GM12873 (cell line): ENCODE data around the gene MTX2.

Source experiments
- TF ChIP-seq, protein P1 (sequence below): IDR thresholded peaks from 2 replicates; pipeline ENCODE4 v1.5.1; 2012; ENCODE audit warnings: low read depth, mild to moderate bottlenecking, moderate library complexity, low read length, control low read depth; ENCODE audit not compliant: insufficient read depth; ENCODE audit errors: missing control alignments

The MTX2 gene

DNA sequence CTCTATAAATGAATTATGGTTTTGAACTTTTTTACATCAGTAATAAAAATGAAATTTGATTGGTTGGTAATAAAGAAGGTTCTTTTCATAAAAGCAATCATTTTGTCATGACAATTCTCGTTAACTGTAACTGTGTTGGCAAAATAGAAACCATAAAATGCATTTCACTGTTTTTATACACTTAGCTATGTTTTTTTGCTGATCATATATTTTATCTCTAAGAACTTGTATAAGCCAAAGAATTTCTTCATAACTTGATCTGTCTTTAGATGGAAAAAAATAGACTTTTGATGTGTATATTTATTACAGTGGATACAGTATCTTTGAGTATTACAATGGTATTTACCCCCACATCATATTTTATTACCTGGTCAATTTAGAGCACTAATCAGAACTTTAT lies 9.7 kb downstream of the MTX2 start:
- TF ChIP-seq, protein P1, sequence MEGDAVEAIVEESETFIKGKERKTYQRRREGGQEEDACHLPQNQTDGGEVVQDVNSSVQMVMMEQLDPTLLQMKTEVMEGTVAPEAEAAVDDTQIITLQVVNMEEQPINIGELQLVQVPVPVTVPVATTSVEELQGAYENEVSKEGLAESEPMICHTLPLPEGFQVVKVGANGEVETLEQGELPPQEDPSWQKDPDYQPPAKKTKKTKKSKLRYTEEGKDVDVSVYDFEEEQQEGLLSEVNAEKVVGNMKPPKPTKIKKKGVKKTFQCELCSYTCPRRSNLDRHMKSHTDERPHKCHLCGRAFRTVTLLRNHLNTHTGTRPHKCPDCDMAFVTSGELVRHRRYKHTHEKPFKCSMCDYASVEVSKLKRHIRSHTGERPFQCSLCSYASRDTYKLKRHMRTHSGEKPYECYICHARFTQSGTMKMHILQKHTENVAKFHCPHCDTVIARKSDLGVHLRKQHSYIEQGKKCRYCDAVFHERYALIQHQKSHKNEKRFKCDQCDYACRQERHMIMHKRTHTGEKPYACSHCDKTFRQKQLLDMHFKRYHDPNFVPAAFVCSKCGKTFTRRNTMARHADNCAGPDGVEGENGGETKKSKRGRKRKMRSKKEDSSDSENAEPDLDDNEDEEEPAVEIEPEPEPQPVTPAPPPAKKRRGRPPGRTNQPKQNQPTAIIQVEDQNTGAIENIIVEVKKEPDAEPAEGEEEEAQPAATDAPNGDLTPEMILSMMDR, result no peak

DNA sequence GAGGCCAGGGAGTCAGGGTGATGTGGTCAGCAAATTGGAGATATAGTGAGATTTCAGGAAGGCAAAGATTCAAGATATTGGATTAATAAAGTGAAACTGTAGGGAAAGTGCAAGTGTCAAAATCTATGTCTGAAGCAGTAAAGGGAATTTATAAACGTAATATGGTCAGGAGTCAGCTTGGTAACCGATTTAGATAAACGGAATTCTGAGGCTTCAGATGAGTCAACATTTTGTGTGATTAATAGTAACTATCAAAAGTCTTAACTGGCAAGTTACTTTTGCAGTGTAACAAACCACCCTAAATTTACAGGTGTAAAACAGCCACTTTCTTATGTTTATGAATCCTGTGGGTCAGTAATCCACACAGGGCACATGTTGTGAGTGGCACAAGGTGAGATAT lies 10.9 kb downstream of the MTX2 start:
- TF ChIP-seq, protein P1, result no peak

DNA sequence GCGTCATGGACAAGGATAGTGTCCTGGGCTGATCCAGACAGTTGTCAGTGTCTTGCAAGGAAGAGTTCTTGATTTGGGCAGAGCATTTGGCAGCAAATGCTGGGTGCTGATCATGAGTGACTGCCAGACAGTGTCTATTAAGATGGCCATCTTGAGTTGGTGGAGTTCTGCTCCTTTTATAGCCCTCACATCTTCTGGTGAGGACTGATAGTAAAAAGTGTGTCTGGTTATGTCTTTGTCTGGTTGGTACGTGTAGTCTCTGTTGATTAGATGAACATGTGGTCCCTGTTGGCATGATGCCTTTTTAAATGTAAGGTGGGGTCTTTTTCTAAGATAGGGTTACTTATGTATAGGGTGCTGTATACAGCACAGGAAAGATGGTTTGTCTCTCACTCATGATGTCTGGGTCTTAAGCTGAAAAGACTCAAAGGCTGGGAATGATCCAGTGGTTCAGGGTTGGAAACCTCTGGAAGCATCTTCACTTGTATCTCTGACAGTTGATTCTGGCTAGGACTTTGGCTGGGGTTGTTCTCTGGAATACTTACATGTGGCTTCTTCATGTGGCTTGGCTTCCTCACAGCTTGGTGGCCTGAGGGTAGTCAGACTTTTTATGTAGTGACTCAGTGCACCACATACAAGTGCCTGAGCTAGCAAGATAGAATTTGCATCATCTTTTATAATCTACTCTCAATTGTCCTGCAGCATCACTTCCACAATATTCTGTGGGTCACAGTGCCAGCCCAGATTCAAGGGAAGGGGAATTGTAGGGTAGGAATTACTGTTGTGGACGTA lies 11.8 kb downstream of the MTX2 start:
- TF ChIP-seq, protein P1, result no peak

DNA sequence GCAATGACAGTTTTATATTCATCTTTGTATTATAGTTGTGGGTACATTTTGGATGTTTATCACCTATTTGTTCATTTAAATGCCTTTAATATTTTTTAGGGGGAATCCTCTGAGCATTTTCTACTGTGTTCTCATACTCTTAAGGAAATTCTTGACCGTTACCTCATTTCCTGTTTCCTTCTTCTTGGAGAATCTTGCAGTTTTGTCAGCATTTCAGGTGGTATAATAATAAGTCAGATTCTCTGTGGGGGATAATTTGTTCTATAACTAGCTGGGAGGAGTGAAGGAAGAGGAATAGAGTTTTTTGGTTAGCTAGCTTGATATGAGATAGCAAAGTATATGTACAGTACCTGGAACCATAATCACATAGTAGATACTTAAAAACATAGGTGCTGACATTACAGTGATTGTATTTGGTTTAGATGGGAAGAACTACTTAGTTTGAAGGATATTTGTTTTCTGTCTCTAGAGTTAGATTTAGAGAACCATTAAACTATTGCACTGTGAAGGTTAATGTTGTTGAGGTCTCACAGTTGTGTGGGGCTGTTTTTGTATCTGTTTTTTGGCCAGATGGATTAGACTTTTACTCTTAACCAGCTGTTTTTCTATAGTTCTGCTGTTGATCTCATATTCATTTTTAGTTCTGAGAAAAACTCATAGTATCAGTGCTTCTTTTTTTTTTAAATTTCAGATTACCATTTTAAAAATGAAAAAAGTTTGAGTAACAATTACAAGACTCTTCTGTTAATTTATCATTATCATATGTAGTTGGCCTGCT lies 14.2 kb downstream of the MTX2 start:
- TF ChIP-seq, protein P1, result no peak

DNA sequence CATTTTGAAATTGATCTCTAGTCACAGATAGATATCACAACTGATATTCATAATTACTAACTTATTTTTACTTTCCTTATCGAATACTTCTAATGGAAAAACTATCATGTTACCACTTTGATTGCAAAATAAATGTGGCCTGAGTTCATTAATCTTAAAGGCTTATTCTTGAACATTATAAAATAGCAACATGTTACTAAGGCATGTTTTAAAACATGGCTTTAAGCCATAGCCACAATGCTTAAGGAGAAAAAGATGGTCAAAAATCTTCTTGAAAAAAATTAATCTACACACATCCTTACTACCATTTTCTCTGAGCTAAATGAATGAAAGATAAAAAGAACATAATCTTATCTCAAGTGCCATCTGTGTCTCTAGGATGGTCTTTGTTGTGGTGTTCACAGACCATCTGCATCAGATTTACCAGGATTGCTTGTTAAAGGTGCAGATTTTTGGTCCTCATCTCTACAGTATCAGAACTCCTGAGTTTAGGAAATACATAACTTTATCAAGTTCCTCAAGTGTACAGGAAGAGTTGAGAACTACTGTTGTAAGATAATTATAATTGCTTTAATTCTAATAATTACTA lies 15.3 kb downstream of the MTX2 start:
- TF ChIP-seq, protein P1, result no peak

DNA sequence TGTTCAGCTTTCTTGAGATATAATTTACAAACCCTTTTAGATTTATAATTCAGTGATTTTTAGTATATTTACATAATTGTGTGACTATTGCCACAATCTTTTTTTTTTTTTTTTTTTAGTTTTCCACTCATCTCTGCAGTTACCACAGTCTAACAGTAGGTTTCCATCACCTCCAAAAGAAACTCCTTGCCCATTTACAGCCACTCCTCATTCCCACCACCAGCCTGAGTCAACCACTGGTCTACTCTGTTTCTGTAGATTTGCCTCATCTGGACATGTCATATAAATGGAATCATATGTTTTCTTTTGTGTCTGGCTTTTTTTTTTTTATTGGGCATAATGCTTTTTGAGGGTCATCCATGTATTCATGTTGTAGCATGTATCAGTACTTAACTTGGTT lies 16.1 kb downstream of the MTX2 start:
- TF ChIP-seq, protein P1, result peak; percentile 13

DNA sequence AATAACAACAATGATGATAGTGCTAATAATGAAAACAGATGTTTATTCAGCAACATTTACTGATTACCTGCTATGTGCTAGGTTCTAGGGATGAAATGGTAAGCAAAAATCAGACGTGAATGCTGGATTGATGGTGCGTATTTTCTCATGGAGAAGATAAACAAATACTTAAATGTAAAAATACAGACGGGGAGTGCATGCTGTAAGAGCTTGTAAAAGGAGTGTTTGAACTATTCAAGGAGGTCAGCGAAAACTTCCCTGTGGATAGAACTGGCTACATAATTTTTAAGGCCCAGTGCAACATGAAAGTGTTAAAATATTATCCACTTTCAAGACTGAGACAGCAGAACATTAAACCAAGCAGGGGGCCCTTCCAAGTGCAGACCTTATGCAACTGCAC lies 22.1 kb downstream of the MTX2 start:
- TF ChIP-seq, protein P1, result no peak
